Activated T-cell treated with anti-CD3 and anti-CD28 coated beads for 1 hour (primary cell): ENCODE measurements around the gene NPM3.
A peak's percentile ranks its signal among the peaks of the same experiment; 100 is the strongest.
"Not testable (repeated sequence)": the region's sequence is repeated elsewhere in the genome, so short reads cannot be mapped to it uniquely, and the experiment has no call there.

ENCODE experiments used
- DNase-seq: peaks from one replicate; pipeline ENCODE4 v3.0.0-alpha.2; 2020; ENCODE audit warnings: low read depth

The NPM3 gene

DNA sequence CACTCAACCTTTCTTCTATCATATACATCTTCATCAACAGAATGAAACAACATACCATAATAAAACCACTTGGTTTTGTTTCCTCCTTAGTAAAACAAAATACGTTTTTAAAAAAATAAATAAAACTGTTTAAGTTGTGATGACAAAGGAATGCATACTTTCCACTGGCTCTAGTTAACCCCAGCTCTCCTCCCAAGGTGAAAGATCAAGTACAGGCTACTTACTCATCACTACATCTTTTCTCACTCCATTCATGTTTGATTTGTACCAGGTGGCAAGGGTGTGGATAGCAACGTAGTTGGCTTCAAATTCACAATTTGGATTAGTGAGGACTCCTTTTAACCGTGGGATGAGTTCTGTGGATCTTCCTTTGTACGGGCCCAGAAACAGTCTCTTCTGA lies 20.3 kb upstream of the NPM3 start:
- DNase-seq, result no peak

DNA sequence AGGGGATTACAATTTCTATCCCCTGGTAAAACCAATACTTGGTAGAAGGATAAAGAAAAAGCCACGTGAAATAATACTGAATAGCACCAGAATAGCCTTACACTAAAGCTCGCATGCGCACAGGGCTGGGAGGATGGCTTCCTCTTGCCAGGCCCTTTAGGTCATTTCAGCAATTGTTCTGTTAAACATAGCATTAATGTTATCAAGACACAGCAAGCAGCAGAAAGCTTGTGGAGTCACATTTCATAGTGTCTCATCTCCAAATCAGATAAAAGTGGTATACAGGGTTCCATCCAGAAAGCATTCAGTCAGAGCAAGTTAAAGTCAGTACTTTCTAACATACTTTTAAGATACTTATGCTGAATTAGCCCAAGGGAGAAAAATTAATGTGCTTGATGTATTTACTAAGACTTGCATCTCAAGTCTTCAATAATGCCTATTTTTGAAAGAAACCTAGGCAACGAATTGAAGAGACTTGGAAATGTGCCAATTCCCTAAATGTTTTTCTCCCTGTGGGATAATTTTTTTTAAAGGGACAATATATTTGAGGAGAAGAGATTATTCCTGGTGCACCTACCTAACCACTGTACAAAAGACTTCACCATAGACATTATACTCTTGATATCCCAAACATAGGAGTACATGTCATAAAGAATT lies 14.3 kb upstream of the NPM3 start:
- no peak for DNase-seq

DNA sequence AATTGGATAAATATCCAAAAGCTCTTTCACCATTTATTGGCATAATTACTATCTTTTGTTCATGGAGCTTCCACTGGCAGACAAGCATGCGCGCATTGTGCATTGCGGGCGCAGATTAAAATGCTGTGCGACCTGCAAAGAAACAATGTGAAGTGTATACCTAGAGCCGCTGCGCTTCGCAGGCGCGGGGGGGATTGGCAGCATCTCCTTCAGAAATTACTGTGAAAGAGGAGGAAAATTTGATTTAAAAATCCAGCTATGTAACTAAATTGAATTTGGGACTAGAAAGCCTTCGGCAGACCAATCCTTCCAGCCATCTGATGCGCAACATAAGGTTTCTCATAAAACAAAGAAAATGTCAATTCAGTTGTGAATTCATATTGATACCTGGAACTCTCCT lies 10.3 kb upstream of the NPM3 start:
- no peak for DNase-seq

DNA sequence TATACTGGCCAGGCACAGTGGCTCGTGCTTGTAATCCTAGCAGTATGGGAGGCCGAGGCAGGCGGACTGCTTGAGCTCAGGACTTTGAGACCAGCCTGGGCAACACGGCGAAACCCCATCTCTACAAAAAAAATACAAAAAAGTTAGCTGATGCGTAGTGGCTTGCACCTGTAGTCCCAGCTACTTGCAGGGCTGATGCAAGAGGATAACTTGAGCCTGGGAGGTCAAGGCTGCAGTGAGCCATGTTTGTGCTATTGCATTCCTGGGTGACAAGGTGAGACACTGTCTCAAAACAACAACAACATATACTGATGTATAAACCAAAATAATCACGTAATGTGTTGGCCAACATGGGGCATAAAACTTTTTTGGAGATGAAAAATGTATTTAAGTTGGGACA lies 6.4 kb upstream of the NPM3 start:
- no peak for DNase-seq

DNA sequence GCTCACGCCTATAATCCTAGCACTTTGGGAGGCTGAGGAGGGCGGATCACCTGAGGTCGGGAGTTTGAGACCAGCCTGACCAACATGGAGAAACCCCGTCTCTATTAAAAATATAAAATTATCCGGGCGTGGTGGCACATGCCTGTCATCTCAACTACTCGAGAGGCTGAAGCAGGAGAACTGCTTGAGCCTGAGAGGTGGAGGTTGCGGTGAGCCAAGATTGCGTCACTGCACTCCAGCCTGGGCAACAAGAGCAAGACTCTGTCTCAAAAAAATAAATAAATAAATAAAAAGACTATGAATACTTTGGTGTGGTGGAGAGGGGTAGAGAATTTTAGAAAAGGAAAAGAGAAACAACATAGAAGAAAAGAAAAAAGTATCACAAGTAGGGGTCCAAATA lies 6.0 kb upstream of the NPM3 start:
- not testable (repeated sequence) for DNase-seq

DNA sequence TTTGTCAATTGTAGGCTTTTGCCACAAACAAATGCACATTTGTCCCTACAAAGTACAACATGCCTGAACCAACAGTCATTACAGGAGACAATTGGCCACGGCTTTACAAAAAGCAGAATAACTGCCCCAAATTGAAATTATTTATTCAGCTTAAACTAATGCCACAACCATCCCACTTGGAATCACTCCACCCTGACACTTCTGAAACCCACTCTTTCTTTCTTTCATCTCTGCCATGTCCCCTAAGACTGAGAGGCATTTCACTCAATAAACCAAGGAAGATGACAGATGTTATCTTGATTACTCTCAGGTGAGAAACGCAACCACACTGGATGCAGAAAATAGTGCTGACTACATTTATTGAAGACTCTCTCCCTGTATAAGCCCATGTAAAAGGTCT lies 2.6 kb upstream of the NPM3 start:
- DNase-seq, result no peak

DNA sequence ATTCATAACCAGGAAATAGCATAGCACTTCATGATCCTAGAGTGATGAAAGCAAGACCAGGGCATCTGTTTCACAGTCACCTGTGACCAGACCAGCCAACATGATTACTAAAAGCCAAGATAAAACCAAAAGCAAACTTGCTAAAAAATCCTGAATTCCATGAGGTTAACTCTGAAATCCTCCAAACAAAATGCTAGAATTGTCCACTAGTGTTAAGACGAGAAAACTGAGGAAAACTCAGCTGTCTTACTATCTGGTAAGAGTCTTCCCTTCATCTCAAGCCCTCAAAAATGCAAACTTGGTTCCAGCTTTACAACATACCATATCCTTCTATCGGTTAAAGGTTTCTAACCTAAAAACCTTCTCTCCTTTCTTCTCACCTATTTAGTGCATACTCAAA lies 1.3 kb upstream of the NPM3 start:
- DNase-seq, result no peak

DNA sequence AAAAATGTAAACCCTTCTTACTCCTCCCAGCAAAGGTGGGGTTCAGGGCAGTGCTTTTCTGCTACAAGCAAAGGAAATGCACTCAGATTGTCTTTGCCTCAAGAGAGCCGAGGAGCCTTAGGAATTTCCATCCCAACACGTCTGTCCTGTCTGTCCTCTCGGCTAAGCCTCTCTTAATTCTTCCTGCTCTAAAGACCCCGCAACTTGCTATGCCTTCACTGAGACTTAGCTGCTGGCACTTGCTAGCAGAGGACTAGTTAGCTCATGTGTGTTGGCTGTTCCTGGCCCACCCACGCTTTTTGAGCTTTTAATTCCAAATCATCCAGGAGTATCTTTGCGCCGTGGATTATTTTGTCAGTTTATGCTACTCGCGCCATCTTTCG lies 481 bp upstream of the NPM3 start:
- DNase-seq, result no peak

DNA sequence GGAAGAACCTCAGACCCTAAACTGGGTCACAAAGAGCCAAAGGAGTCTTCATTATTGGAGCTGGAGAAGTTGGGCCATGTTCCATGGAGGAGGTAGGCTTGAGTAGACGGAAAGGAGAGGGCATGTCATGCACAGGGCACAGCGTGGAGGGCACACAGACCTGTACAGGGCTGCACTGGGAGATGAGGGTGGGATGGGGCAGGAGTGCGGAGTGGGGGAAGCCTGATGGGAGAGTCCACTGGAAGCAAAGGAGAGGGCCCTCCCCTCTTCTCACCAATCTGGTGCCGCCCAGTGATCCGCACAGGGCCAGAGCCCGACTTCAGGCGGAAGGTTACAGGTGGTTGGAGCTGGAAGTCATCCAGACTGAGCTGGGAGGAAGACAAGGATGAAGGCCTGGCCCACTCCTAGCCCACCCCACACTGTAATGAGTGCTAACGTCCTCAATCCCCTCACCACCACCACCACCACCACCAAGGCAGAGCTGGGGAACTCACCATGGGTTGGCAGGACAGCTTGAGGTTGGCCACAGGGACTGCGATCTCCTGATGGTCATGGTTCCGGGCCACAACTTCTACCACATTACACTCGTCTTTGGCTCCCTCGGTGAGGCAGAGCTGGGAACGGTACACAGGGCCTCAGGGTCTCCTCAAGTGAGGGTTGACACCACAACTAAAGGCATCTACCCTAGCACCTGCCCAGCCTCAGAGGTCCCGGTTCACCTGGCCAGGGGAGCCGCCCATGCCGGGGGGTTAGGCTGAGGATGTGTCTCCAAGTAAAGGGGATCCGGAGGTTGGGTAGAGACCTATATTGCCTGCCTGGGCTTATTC lies 1.0 kb downstream of the NPM3 start:
- DNase-seq, result no peak

DNA sequence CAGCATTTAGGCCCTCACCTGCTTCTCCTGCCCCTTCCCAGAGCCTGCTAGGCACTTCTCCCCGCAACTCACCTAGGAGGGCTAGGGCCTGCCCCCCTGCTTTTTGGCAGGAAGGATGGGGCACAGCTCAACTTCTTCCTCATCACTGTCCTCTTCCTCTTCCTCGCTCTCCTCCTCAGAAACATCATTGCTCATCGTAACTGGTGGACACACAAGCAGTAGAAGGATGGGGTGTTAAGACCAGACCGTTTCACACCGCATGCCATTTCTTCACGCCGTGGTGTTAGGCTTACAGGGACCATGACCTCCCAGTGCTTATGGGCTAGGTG lies 1.6 kb downstream of the NPM3 start:
- no peak for DNase-seq

DNA sequence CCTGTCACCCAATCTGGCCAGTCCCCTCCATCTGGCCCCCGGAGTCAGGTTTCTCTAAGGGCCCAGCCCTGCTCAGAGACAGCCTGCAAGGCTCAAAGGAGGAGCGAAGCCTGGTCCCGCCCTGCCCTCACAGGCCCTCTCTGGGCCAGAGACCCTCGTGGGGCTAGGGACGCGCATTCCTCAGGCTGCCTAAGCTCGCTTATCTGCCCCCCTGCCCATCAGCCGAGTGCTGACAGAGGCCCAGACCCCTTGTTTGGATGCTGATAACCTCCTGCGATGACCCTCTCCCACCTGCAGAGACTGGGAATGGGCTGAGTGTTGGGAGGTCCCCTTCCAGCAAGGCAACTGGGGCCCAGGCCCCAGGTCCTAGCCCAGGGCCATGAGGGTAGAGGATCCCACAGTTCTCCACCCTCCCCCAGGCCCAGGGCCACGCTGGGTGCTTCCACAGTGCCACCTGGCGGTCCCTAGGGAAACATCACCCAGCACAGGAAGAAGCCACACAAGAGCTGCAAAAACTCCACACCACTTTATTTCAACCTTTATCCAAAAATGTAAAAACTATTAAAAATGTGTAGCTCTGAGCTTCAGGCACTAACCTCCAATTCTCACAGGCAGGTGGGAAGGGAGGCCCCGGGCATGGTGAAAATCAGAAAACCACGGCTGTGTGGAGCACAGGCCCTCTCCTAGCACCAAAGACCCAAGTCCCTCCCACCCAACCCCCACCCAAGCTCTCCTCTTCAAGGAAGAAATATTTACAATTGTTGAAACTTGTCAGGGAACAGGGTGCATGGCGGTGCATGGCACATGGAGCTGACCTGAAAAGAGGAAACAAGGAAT lies 2.2 kb downstream of the NPM3 start:
- DNase-seq, result peak; percentile 60

DNA sequence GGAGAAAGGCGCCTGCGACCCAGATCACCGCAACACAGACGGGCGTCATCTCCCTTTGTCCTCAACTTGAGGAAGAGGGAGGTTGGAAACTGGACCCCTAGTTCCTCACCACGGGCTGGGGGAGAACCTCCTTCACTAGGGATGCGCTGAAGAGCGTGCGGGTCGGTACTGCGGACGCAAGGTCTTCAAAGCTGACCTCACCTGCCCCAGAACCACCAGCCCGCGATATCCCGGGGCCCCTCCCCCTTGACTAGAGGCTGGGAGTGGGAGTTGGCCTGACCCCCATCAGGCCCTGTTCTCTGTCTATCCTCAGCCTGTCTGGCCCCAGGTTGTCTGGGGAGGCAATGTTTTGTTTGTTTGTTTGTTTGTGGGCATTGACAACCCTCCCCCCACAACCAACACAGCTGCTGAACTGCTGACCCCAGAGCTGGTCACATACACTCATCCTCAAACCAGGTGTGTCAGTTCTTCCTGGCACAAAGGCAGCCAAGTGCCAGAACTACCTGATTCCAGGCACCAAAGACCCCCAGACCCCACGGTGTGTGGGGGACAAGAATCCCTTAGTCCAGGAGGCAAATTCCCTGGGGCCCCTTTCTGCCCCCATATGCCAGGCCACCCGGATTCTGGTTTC lies 2.9 kb downstream of the NPM3 start:
- no peak for DNase-seq

DNA sequence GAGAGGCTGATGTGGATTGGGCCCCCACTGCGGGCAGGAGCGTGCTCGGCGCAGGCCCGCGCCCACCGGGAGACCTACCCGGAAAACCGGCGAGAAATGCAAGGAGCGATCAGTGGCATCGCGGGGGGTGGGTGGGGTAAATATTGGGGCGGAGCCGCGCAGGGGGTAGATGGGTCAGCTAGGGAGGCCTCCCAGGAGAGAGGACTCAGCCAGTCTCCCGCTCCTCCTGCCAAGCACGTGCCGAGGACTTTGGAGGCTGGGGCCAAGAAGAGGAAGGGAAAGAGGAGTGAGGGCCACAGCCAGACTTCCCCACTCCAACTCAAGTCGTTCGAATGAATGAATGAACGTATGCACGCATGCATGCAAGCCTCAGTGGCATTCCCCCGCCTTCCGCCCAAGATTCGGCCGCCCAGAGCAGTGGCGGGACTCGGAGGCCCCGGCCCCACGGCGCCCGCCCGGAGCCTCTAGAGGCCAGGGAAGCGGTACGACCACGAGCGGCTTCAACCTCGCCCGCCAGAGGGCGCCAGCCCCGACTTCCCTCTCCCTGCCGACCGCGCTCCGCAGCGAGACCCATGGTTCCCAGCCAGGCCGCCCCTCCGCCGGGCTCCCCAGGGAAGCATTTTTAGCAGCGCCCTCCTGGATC lies 3.6 kb downstream of the NPM3 start:
- peak; percentile 86 for DNase-seq

DNA sequence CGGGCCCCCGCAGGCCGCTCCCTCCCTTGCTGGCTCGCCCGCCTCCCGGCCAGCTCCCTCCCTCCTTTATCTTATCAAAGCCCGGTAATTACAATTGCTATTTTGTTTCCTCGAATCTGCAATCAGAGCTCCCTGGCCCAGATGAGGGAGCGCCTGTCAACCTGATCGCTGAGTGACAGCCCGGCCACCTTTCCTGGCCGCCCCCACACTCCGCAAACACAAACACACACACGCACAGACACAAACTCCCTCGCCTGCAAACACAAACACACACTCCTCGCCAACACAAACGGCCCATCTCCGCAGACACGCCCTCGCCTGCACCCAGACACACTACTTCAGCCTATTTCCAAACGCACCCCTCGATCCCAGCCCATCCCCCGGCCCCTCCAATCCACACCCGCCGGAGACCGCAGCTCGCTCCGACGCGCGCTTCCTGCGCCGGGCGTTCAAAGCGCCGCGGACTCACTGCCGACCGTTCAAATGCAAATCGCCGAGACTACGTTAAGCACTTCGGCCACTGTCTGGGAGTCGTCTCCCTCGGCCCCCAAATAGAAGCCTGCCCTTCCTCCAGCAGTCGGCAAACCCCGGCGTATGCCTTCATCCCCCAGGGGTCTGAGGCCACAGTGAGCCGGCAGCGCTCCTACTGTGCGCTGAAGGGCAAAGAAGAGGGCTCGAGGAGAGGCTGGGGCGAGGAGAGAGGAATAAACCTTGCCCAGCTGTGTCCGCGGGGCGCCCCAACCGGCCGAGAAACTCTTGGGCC lies 4.3 kb downstream of the NPM3 start:
- DNase-seq, result no peak

DNA sequence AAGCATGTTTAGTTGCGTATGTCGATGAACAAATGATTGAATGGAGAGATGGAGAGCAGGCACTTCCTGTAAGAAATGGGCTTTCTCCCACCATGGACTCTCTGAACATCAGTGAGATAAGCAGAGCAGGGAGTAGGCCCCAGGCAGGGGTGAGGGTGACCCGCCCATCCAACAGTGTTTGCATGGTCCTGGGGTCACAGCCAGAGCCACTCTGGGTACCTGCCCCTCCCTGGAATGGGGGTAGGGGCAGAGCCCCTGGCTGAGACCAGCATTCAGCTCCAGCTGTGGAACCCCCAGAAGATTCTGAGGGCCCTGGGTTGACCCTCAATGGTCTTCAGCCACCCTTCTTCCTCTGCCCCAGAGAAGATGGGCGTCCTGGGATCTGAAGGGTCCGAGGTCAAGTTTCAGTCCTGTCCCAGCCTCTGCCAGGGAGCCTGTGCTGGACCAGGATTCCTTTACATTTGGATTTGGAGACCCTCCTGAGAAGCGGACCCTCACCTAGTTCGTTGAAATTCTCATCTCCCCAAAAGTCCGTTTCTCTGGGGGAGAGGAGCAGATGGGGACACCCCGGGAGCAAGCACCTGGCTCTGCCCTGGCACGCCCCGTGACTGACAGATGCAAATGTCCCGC lies 5.0 kb downstream of the NPM3 start:
- no peak for DNase-seq

DNA sequence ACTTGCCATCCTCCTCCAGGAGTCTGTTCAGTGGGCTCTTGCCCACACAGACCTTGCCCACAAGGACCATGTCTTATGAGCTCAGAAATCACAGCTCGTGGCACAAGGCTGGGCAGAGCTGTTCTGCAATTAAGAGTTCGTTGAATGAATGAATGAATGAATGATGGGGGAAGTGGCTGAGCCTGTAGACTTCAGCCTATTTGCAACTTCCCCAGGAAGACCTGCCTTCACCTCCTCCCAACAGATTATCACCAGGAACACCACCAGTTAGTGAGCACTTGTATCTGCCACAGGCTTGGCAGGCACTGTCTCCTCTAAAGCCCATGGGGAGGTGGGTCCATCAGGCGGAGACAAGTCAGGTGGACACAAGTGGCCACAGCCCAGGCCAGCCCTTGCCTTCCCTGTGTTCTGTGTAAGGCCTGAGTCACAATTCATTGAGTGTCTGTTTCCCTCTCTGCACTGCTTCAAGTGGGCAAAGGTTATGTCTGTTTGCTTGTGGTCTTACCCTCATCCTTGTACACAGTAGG lies 5.6 kb downstream of the NPM3 start:
- DNase-seq, result no peak

DNA sequence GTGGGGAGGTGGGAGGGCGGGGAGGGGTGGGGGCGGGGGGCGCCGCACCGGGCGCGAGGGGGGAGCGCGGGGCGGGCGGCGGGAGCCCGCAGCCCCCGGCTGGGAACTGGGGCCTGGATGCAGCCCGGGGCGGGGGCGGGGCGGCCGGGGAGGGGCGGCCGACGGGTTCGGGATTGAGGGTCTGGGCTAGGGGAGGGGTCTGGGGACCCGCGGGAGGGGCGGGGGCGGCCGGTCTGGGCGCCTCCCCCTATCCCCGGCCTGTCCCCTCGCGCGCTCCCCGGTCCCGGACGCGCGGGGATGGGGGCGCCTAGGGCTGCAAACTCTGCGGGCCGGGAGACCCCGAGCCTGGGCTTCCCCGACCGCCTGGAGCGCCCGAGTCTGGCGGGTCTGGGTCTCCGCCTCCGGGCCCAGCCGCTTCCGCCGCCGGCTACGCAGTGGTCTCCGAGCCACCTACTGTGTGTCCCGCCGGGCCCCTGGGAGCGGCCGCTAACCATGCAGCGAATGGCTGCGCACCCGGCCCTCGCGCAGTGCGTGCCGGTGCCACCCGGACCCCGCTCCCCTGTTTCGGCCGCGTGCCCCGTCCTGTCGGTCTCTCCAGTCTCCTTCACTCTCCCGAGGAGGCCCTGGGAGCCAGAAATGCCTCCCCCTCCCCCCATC lies 7.0 kb downstream of the NPM3 start:
- DNase-seq, result no peak

DNA sequence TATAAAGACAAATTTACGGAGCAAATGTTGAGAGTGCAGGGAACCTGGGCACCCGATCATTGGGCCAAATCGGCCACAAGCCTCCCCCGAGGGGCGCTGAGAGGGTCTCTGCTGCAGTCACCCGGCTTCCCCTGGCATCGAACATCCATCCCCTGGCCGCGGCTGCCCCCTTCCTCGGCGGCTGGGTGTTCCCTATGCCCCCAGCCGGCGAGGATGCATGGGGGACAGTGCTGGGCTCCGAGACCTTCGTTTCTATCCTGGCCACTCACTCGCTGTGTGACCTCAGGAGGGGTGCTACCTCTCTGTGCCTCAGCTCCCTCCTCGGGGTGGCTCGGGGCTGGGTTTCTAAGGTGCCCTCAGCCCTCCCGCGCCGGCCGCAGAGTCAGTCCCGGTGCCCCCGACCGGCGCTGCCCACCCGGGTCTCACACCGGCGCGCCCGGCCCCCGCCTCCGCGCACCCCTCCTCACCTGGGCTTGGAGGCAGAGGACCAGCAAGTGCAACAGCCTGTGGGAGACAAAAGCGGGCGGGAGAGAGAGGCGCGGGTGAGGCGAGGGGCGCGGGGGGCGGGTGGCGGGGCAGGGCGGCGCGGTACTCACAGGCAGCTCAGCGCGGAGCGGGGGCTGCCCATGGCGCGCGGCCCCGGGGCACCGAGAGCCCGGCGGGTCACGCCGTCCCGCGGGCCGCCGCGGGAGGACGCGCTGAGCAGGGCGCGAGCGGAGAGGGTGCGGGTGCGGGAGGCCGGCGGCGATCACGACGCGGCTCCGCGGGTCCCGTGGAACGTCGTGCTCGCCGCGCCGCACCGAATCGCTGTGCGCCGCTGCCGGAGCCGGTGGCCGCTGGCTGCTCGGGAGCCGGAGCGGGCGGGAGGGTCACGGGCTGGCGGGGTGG lies 7.7 kb downstream of the NPM3 start, which contains the start of gene FGF8:
Gene FGF8, minus strand, starts transcription at position 842 of the 888 bp plus-strand sequence. Its CDS starts 214 bp downstream, at position 628.
- DNase-seq, result no peak
